Measurements from ENCODE around the gene PRND.

DNA sequence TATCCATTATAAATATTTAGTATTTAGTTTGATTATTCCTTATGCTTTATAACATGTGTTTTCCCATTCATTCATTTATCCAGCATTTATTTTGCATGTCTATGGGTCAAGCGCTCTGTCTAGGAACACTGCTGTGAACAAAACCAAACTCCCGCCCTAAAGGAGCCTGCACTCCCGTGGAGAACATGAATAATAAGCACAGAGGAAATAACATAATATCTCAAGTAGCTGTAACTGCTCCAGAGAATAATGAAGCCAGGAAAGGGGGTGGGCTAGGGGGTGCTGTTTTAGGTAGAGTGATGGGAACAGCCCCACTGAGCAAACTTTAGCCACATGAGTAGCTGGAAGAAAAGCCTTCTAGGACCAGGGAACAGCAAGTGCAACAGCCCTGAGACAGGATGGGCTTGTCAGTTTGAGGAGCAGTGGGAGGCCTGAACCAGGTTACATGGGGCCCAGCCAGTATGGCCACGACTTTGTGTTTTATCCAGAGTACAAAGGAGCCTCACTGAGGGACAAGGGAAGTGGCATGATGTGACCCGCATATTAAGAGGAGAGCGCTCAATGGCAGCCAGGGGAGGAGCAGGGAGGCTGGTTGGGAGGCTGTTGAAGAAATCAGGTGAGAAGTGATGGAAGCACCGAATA, 24.4 kb upstream of the PRND start:
- no peak for TF ChIP-seq EZH2phosphoT487 (IDR thresholded peaks at IDR 0.05; ENCODE audit: insufficient read depth, low read depth)
- no peak for TF ChIP-seq EZH2 (IDR thresholded peaks at IDR 0.05; ENCODE audit: insufficient read depth, poor library complexity, severe bottlenecking)
